Subcutaneous adipose tissue (tissue), 4 donors: ENCODE data around the gene ASH1L. TPM values are rescaled to one million over a fixed set of nuclear protein-coding genes. Genes with fewer than 3 reads are reported as not detected.

Experiments used
- CTCF ChIP-seq: fragments of 450-650 bp; IDR thresholded peaks from one replicate; pipeline ENCODE4 v1.5.1; 2016; ENCODE audit warnings: low read depth, mild to moderate bottlenecking, control low read depth, antibody characterized with exemption, moderate library complexity
- small RNA-seq: library from RNA; depleted of rRNA; stranded (forward); fragments of <200 nt; gene quantifications from one replicate; pipeline ENCODE3, GENCODE V24; 2016
- total RNA-seq, 4 donors: library from RNA; depleted of rRNA; stranded (reverse); fragments of >200 nt; gene quantifications; one replicate each; pipeline ENCODE4 v1.1.0, GENCODE V29; 2016

ASH1L gene
- total RNA-seq, 4 donors from 2014 or later: 52.4 to 93.9 (median 69.0) TPM

GRCh38 chr1:155287987-155288543, 274.5 kb downstream of the ASH1L start:
- TF ChIP-seq CTCF: no peak

GRCh38 chr1:155286544-155286943, 276.1 kb downstream of the ASH1L start:
- no peak for TF ChIP-seq CTCF

- no peak for TF ChIP-seq CTCF
Measured at GRCh38 chr1:155285631-155286044, 277.0 kb downstream of the ASH1L start.

Small RNA genes within 50 kb of the gene (small RNA-seq; reads per million reads assigned to genes)
- not detected for gene AL353807.4
- not detected for gene RNU6-106P
- gene RNU6-1297P: not detected

Other genes starting within 250 kb of the ASH1L start
- 10 to 100 TPM in 3 of 4 donors, 1 to 10 TPM in 1; 4.6 to 14.4 (median 12.1) TPM for gene RUSC1, start 241.9 kb downstream of the ASH1L start, total RNA-seq
- 10 to 100 TPM in 3 of 4 donors, 1 to 10 TPM in 1; 7.3 to 14.5 (median 12.7) TPM for gene MSTO1, start 47.4 kb upstream of the ASH1L start, total RNA-seq
- 100 to 1,000 TPM in 1 of 4 donors, 10 to 100 TPM in 3; 69.3 to 109 (median 81.3) TPM for gene YY1AP1, start 126.0 kb upstream of the ASH1L start, total RNA-seq
- gene DAP3, start 126.3 kb upstream of the ASH1L start, total RNA-seq: 100 to 1,000 TPM; 105 to 180 (median 117) TPM